ENCODE results near the gene NT5C2.
A peak's percentile ranks its signal among the peaks of the same experiment; 100 is the strongest.
"Not testable (repeated sequence)": the region's sequence is repeated elsewhere in the genome, so short reads cannot be mapped to it uniquely, and the experiment has no call there.

The NT5C2 gene

GRCh38 chr10:103232131-103232673 lies 39.1 kb upstream of the NT5C2 start:
- in situ Hi-C loops (cut with HindIII; ENCODE audit: low sequenced_read_pairs), result no loop called here
- no peak overlapping the region for H3K4me3 ChIP-seq (ENCODE audit: low read depth, low read length)
- TF ChIP-seq CTCF (IDR thresholded peaks at IDR 0.05; ENCODE audit: low read depth, low read length, missing control alignments), result no peak
- DNase-seq (ENCODE audit: low read depth), result no peak

- DNase-seq (ENCODE audit: low read depth), result peak; percentile 91
- TF ChIP-seq CTCF (IDR thresholded peaks at IDR 0.05; ENCODE audit: low read depth, low read length, missing control alignments), result no peak
- in situ Hi-C loops (cut with HindIII; ENCODE audit: low sequenced_read_pairs), result no loop called here
- no peak overlapping the region for H3K4me3 ChIP-seq (ENCODE audit: low read depth, low read length)
These were observed 38.0 kb upstream of the NT5C2 start for GRCh38 chr10:103231047-103231551.

GRCh38 chr10:103227416-103227815 lies 34.3 kb upstream of the NT5C2 start:
- DNase-seq (ENCODE audit: low read depth), result no peak
- in situ Hi-C loops (cut with HindIII; ENCODE audit: low sequenced_read_pairs), result no loop called here
- H3K4me3 ChIP-seq (ENCODE audit: low read depth, low read length), result no peak overlapping the region
- no peak for TF ChIP-seq CTCF (IDR thresholded peaks at IDR 0.05; ENCODE audit: low read depth, low read length, missing control alignments)

- TF ChIP-seq CTCF (IDR thresholded peaks at IDR 0.05; ENCODE audit: low read depth, low read length, missing control alignments), result no peak
- H3K4me3 ChIP-seq (ENCODE audit: low read depth, low read length), result no peak overlapping the region
- DNase-seq (ENCODE audit: low read depth), result no peak
These were observed 32.9 kb upstream of the NT5C2 start for GRCh38 chr10:103225939-103226338.

GRCh38 chr10:103224721-103225120 lies 31.6 kb upstream of the NT5C2 start:
- H3K4me3 ChIP-seq (ENCODE audit: low read depth, low read length); DNase-seq (ENCODE audit: low read depth); in situ Hi-C loops (cut with HindIII; ENCODE audit: low sequenced_read_pairs): not testable (repeated sequence)

More at GRCh38 chr10:103225939-103226338, 32.9 kb upstream of the NT5C2 start:
- in situ Hi-C loops (cut with HindIII; ENCODE audit: low sequenced_read_pairs), result no loop called here

GRCh38 chr10:103224133-103224532 lies 31.1 kb upstream of the NT5C2 start:
- no peak overlapping the region for H3K4me3 ChIP-seq (ENCODE audit: low read depth, low read length)
- no peak for TF ChIP-seq CTCF (IDR thresholded peaks at IDR 0.05; ENCODE audit: low read depth, low read length, missing control alignments)
- in situ Hi-C loops (cut with HindIII; ENCODE audit: low sequenced_read_pairs), result no loop called here
- no peak for DNase-seq (ENCODE audit: low read depth)

GRCh38 chr10:103216362-103216761 lies 23.3 kb upstream of the NT5C2 start:
- in situ Hi-C loops (cut with HindIII; ENCODE audit: low sequenced_read_pairs); DNase-seq (ENCODE audit: low read depth); H3K4me3 ChIP-seq (ENCODE audit: low read depth, low read length): not testable (repeated sequence)

- DNase-seq (ENCODE audit: low read depth), result no peak
- TF ChIP-seq CTCF (IDR thresholded peaks at IDR 0.05; ENCODE audit: low read depth, low read length, missing control alignments), result no peak
- no peak overlapping the region for H3K4me3 ChIP-seq (ENCODE audit: low read depth, low read length)
- in situ Hi-C loops (cut with HindIII; ENCODE audit: low sequenced_read_pairs), result no loop called here
These were observed 22.5 kb upstream of the NT5C2 start for GRCh38 chr10:103215601-103216000.

- in situ Hi-C loops (cut with HindIII; ENCODE audit: low sequenced_read_pairs); DNase-seq (ENCODE audit: low read depth); H3K4me3 ChIP-seq (ENCODE audit: low read depth, low read length): not testable (repeated sequence)
These were observed 17.2 kb upstream of the NT5C2 start for GRCh38 chr10:103210262-103210661.

GRCh38 chr10:103207643-103208042 lies 14.6 kb upstream of the NT5C2 start:
- H3K4me3 ChIP-seq (ENCODE audit: low read depth, low read length); in situ Hi-C loops (cut with HindIII; ENCODE audit: low sequenced_read_pairs); DNase-seq (ENCODE audit: low read depth): not testable (repeated sequence)
